ENCODE data around the gene POLE3. TPM values are rescaled to one million over a fixed set of nuclear protein-coding genes. Genes with fewer than 3 reads are reported as not detected.

POLE3 gene
- polyA plus RNA-seq, 3 donors = 36.1 to 113 (median 92.1) TPM

GRCh38 chr9:113426701-113427100 is 16.2 kb upstream of the POLE3 start:
- no peaks in the 10 kb centered on the region for H3K79me2 ChIP-seq (ENCODE audit: insufficient read depth, low read length)
- Mint-ChIP-seq H3K9me3 (no peaks in the 10 kb centered on the region), H3K36me3 (no peaks in the 10 kb centered on the region), H3K27ac (no peak overlapping the region), H3K27me3 (ENCODE audit: low read depth in 3 of 3) (peaks cover 0 to 4% (median 0%) of the 10 kb centered on the region in 3 donors), H3K4me3 (no peak overlapping the region), H3K4me1 (peaks cover 28% of the 10 kb centered on the region)
- H3K9ac ChIP-seq (ENCODE audit: insufficient read depth, low read length, poor library complexity, severe bottlenecking) = no peak overlapping the region
- no peaks in the 10 kb centered on the region for H3K36me3 ChIP-seq (replicated peaks in 1 of 2; ENCODE audit: control insufficient read depth in 1 of 2, insufficient read depth in 2 of 2, low read length in 2 of 2)
- H3K9me3 ChIP-seq (replicated peaks in 1 of 2; ENCODE audit: control insufficient read depth in 1 of 2, insufficient read depth in 1 of 2, low read length in 2 of 2) = no peaks in the 10 kb centered on the region
- no peak overlapping the region for H3K27ac ChIP-seq (ENCODE audit: low read depth in 1 of 2, low read length in 2 of 2)
- H2AFZ ChIP-seq (ENCODE audit: insufficient read depth, low read depth, low read length, poor library complexity, severe bottlenecking) = no peak overlapping the region
- no peak overlapping the region for H3K4me3 ChIP-seq (replicated peaks in 1 of 3; ENCODE audit: low read depth in 2 of 3, low read length in 3 of 3)
- H3K4me2 ChIP-seq (replicated peaks; ENCODE audit: extremely low read depth, low read length, poor library complexity, severe bottlenecking) = no peak overlapping the region
- intact Hi-C loops (cut with micrococcal nuclease) = no loop called here
- no peaks in the 10 kb centered on the region for H4K20me1 ChIP-seq (ENCODE audit: insufficient read depth, low read length)
- no peak for TF ChIP-seq CTCF (IDR thresholded peaks at IDR 0.05)
- H3K27me3 ChIP-seq (ENCODE audit: control insufficient read depth in 2 of 2, insufficient read depth in 2 of 2, low read length in 2 of 2) = no peaks in the 10 kb centered on the region
- WGBS (ENCODE audit: insufficient coverage) = no CpG with 5 or more reads among the region's 1 CpG
- H3K4me1 ChIP-seq (ENCODE audit: control insufficient read depth in 1 of 2, insufficient read depth in 2 of 2, low read length in 2 of 2) = peaks cover 12 to 16% of the 10 kb centered on the region in 2 donors
- DNase-seq = no peak

GRCh38 chr9:113425072-113425471 is 14.6 kb upstream of the POLE3 start:
- H3K36me3 Mint-ChIP-seq = no peaks in the 10 kb centered on the region
- intact Hi-C loops (cut with micrococcal nuclease) = no loop called here
- Histone ChIP-seq H3K9me3 (replicated peaks in 1 of 2; ENCODE audit: control insufficient read depth in 1 of 2, insufficient read depth in 1 of 2, low read length in 2 of 2) (no peaks in the 10 kb centered on the region), H3K27ac (ENCODE audit: low read depth in 1 of 2, low read length in 2 of 2) (no peak overlapping the region), H4K20me1 (ENCODE audit: insufficient read depth, low read length) (no peaks in the 10 kb centered on the region), H3K4me2 (replicated peaks; ENCODE audit: extremely low read depth, low read length, poor library complexity, severe bottlenecking) (no peak overlapping the region), H3K4me3 (replicated peaks in 1 of 3; ENCODE audit: low read depth in 2 of 3, low read length in 3 of 3) (no peak overlapping the region), H3K36me3 (replicated peaks in 1 of 2; ENCODE audit: control insufficient read depth in 1 of 2, insufficient read depth in 2 of 2, low read length in 2 of 2) (no peaks in the 10 kb centered on the region), H3K79me2 (ENCODE audit: insufficient read depth, low read length) (no peaks in the 10 kb centered on the region), H3K4me1 (ENCODE audit: control insufficient read depth in 1 of 2, insufficient read depth in 2 of 2, low read length in 2 of 2) (peaks cover 12 to 16% of the 10 kb centered on the region in 2 donors), H3K27me3 (ENCODE audit: control insufficient read depth in 2 of 2, insufficient read depth in 2 of 2, low read length in 2 of 2) (no peaks in the 10 kb centered on the region), H3K9ac (ENCODE audit: insufficient read depth, low read length, poor library complexity, severe bottlenecking) (no peak overlapping the region), H2AFZ (ENCODE audit: insufficient read depth, low read depth, low read length, poor library complexity, severe bottlenecking) (peak overlapping the region; percentile 50)
- H3K9me3 Mint-ChIP-seq = no peaks in the 10 kb centered on the region
- DNase-seq = no peak
- TF ChIP-seq CTCF (IDR thresholded peaks at IDR 0.05) = no peak
- H3K27me3 Mint-ChIP-seq (ENCODE audit: low read depth in 3 of 3) = peaks cover 0 to 4% (median 0%) of the 10 kb centered on the region in 3 donors
- H3K27ac Mint-ChIP-seq = peak overlapping the region in 2 of 7 donors; percentile 40 to 42
- H3K4me1 Mint-ChIP-seq = peaks cover 28% of the 10 kb centered on the region
- WGBS (ENCODE audit: insufficient coverage) = 0% methylated on average over 1 of the region's 2 CpGs
- H3K4me3 Mint-ChIP-seq = no peak overlapping the region
